Endothelial cell of umbilical vein (primary cell): Measurements from ENCODE around the gene SPRYD3. TPM values are rescaled to one million over a fixed set of nuclear protein-coding genes. Genes with fewer than 3 reads are reported as not detected.

Experiments
- BruUV-seq: library from RNA; stranded (reverse); fragments of 400-500 nt; replicated peaks from 2 replicates; lab custom pipeline; 2021; lab: Mats Ljungman, UMichigan
- CTCF ChIA-PET: fragments of 300-600, 350-600 bp; sonication (Branson Sonifier 250); formaldehyde crosslinking; loops from one replicate; lab custom pipeline; 2021; ENCODE audit warnings: antibody characterized with exemption, inconsistent platforms; lab: Charles Lee
- POLR2A ChIA-PET: fragments of 300-600, 350-600 bp; sonication (Branson Sonifier 250); formaldehyde crosslinking; loops from one replicate; lab custom pipeline; 2021; ENCODE audit warnings: antibody characterized with exemption, inconsistent platforms; lab: Charles Lee
- DNase-seq: peaks from one replicate; pipeline ENCODE4 v3.0.0-alpha.2; 2011; ENCODE audit warnings: low read depth, low spot score
- FAIRE-seq: peaks from 2 replicates; lab custom pipeline; 2011; peaks lifted over from hg19 to GRCh38; lab: Jason Lieb, UNC
- H2AFZ ChIP-seq: 2 replicates; pipeline ENCODE4 v1.6.0; 2012; ENCODE audit warnings: low read depth, low read length, control low read depth, inconsistent platforms
- H3K27ac ChIP-seq: 2 replicates; pipeline ENCODE4 v1.5.1; 2011; ENCODE audit warnings: low read depth, mild to moderate bottlenecking, control low read depth, low read length, moderate library complexity; ENCODE audit not compliant: insufficient read depth
- H3K27me3 ChIP-seq, 2 experiments: 2 replicates each; pipeline versions ENCODE4 v1.6.0 to v1.6.1; 2011; ENCODE audit warnings: low read length in 2 of 2, mixed read lengths in 1 of 2; ENCODE audit not compliant: control insufficient read depth in 2 of 2, insufficient read depth in 2 of 2
- H3K36me3 ChIP-seq, 2 experiments: 2 replicates in 1 of 2; 3 replicates in 1 of 2; pipeline ENCODE4 v1.5.1; 2011; ENCODE audit warnings: low read length in 2 of 2, mild to moderate bottlenecking in 1 of 2, moderate library complexity in 1 of 2; ENCODE audit not compliant: control insufficient read depth in 2 of 2, insufficient read depth in 2 of 2; ENCODE audit errors: extremely low read depth in 1 of 2
- H3K4me1 ChIP-seq: 3 replicates; pipeline ENCODE4 v1.5.1; 2011; ENCODE audit warnings: mild to moderate bottlenecking, low read length; ENCODE audit not compliant: control insufficient read depth, insufficient read depth; ENCODE audit errors: extremely low read depth
- H3K4me2 ChIP-seq: 2 replicates; pipeline ENCODE4 v1.6.1; 2011; ENCODE audit warnings: low read length, control low read depth, mixed read lengths; ENCODE audit not compliant: insufficient read depth
- H3K4me3 ChIP-seq, 3 experiments: fragments of 200-600 bp in 1 of 3; sonication (generic), shearing (Covaris generic) in 1 of 3; replicated peaks in 1 of 3; 2 replicates each; pipeline ENCODE4 v1.5.1; 2011 to 2016; ENCODE audit warnings: control low read depth in 3 of 3, low read length in 3 of 3, mild to moderate bottlenecking in 2 of 3, inconsistent platforms in 1 of 3, low read depth in 1 of 3, moderate library complexity in 1 of 3; ENCODE audit not compliant: insufficient read depth in 1 of 3
- H3K79me2 ChIP-seq: 2 replicates; pipeline ENCODE4 v1.6.0; 2012; ENCODE audit warnings: low read length, inconsistent platforms; ENCODE audit not compliant: control insufficient read depth, insufficient read depth
- H3K9ac ChIP-seq: replicated peaks from 2 replicates; pipeline ENCODE3; 2011; ENCODE audit warnings: low read length, control low read depth; ENCODE audit not compliant: insufficient read depth; ENCODE audit errors: extremely low read depth
- H3K9me1 ChIP-seq: replicated peaks from 3 replicates; pipeline ENCODE4 v1.6.0; 2011; ENCODE audit warnings: mild to moderate bottlenecking, low read length; ENCODE audit not compliant: control insufficient read depth, insufficient read depth; ENCODE audit errors: extremely low read depth
- H3K9me3 ChIP-seq: replicated peaks from 2 replicates; pipeline ENCODE4 v1.5.1; 2012; ENCODE audit warnings: low read length, inconsistent platforms; ENCODE audit not compliant: control insufficient read depth, insufficient read depth
- H4K20me1 ChIP-seq: replicated peaks from 2 replicates; pipeline ENCODE3; 2011; ENCODE audit warnings: mild to moderate bottlenecking, low read length; ENCODE audit not compliant: control insufficient read depth, insufficient read depth; ENCODE audit errors: extremely low read depth
- EZH2 ChIP-seq: IDR thresholded peaks from 2 replicates; pipeline ENCODE4 v1.6.1; 2012; ENCODE audit warnings: borderline replicate concordance, low read depth, mild to moderate bottlenecking, moderate library complexity, low read length, inconsistent platforms; ENCODE audit not compliant: severe bottlenecking
- JUN ChIP-seq: IDR thresholded peaks from 2 replicates; pipeline ENCODE4 v1.6.1; 2011; ENCODE audit warnings: borderline replicate concordance, low read depth; ENCODE audit not compliant: insufficient read length, insufficient read depth
- POLR2AphosphoS5 ChIP-seq: IDR thresholded peaks from 2 replicates; pipeline ENCODE4 v1.6.1; 2012; ENCODE audit warnings: low read depth, mild to moderate bottlenecking, control low read depth, low read length, moderate library complexity; ENCODE audit not compliant: insufficient read depth
- dilution Hi-C: fragments of 300-500 bp; cut with MboI; formaldehyde crosslinking; loops from one replicate; pipeline ENCODE4 v1.15.0; 2019; ENCODE audit warnings: low sequenced_read_pairs; ENCODE audit not compliant: extremely low pct_ligation_motif_present
- intact Hi-C: fragments of 100-400 bp; cut with micrococcal nuclease; formaldehyde crosslinking; loops from one replicate; pipeline ENCODE4 v1.10.0; 2022
- polyA plus RNA-seq, 4 experiments: library from polyadenylated mRNA; depleted of rRNA in 3 of 4; stranded (reverse) in 3 of 4; unstranded in 1 of 4; fragments of >200 nt; gene quantifications; 2 replicates each; pipeline versions ENCODE4 v1.2.1 to v1.2.3, GENCODE V29; 2011 to 2012; ENCODE audit warnings: missing spikeins in 1 of 4
- total RNA-seq: library from RNA; stranded (reverse); gene quantifications from 2 replicates; pipeline ENCODE4 v1.2.3, GENCODE V29; 2021
- TF ChIP-seq, protein P1 (sequence below), 2 donors: IDR thresholded peaks; 1 replicate in 1 of 2; 2 replicates in 1 of 2; pipeline ENCODE4 v1.5.1; 2011; ENCODE audit warnings: low read length in 2 of 2, mild to moderate bottlenecking in 2 of 2, moderate library complexity in 2 of 2, control low read depth in 1 of 2, inconsistent platforms in 1 of 2, low read depth in 1 of 2; ENCODE audit not compliant: insufficient read depth in 1 of 2; ENCODE audit errors: extremely low read depth in 1 of 2

Gene SPRYD3
- total and polyA plus RNA-seq, 2 donors (not counting 3 experiments of a cell fraction or from before 2014, with no cell fraction given): 38.6 to 39.2 TPM

DNA sequence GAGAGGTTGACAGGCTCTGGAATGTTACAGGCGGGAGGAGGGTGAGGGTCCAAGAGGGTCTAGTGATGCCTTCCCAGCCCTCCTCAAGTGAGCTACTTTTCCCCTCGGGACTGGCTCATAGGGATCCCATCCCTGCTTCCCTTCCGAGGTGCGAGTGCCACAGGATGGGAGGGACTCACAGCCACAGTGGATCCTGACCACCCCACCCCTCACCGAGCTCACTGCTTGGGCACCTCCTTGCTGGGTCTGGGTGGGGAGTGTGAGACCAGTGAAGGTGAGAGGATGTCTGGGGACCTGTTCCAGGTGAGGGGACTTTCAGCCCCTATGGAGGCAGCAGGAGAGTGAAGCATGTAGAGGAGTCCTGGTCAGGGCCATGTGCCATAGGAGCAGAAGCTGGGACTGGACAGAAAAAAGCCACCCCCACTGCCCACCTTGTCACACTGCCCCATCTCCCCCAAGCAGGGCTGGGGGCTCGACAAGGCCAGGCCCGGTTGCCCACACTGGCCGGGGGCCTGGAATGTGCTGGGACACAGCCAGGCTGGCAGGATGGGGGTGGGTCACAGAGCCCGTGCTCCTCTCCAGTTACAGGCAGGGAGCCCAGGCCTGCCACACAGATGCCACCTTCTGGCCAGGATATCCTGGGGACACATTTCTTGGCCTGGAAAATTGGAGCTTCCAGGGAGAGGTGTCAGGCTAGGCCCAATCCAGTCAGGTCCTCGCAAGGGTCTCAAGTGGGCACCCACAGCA is 31.0 kb downstream of the SPRYD3 start:
- peak overlapping the region; percentile 60 for H3K27ac ChIP-seq
- intact Hi-C loops: loop anchor here (1.0 kb wide), 1 partner anchor 10 kb away; no protein-coding TSS in a partner anchor
- H3K4me3 ChIP-seq: peak overlapping the region in 1 of 3 experiments; percentile 31
- peak; percentile 86 for FAIRE-seq
- TF ChIP-seq EZH2 (no peak), POLR2AphosphoS5 (peak; percentile 27), JUN (no peak)
- TF ChIP-seq, protein P1, sequence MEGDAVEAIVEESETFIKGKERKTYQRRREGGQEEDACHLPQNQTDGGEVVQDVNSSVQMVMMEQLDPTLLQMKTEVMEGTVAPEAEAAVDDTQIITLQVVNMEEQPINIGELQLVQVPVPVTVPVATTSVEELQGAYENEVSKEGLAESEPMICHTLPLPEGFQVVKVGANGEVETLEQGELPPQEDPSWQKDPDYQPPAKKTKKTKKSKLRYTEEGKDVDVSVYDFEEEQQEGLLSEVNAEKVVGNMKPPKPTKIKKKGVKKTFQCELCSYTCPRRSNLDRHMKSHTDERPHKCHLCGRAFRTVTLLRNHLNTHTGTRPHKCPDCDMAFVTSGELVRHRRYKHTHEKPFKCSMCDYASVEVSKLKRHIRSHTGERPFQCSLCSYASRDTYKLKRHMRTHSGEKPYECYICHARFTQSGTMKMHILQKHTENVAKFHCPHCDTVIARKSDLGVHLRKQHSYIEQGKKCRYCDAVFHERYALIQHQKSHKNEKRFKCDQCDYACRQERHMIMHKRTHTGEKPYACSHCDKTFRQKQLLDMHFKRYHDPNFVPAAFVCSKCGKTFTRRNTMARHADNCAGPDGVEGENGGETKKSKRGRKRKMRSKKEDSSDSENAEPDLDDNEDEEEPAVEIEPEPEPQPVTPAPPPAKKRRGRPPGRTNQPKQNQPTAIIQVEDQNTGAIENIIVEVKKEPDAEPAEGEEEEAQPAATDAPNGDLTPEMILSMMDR (IDR thresholded peaks at IDR 0.05; ENCODE audit: extremely low read depth in 1 of 2, insufficient read depth in 1 of 2, low read depth in 1 of 2, low read length in 2 of 2): peak in 1 of 2 donors; percentile 3
- peaks cover 57% of the 10 kb centered on the region for H3K4me1 ChIP-seq
- no TSS peak for BruUV-seq
- H3K4me2 ChIP-seq: peak overlapping the region; percentile 85
- H3K36me3 ChIP-seq: no peaks in the 10 kb centered on the region
- no peak overlapping the region for H2AFZ ChIP-seq
- no peaks in the 10 kb centered on the region for H4K20me1 ChIP-seq
- no peak overlapping the region for H3K9ac ChIP-seq
- dilution Hi-C loops: no loop called here
- peaks cover 15% of the 10 kb centered on the region for H3K79me2 ChIP-seq
- H3K9me3 ChIP-seq: no peaks in the 10 kb centered on the region
- ChIA-PET POLR2A (interaction anchor here (0.6 to 1.0 kb wide), 2 partner anchors 31 to 212 kb away, joined by 3 read pairs; partner anchors contain the start of gene SPRYD3), CTCF (interaction anchor here (1.0 to 4.5 kb wide), 6 partner anchors 9 to 54 kb away, joined by 4 to 45 read pairs (median 15); no protein-coding TSS in a partner anchor)
- peak; percentile 41 for DNase-seq
- no peaks in the 10 kb centered on the region for H3K9me1 ChIP-seq
- no peaks in the 10 kb centered on the region for H3K27me3 ChIP-seq
